ENCODE data around the gene PTK7.
A peak's percentile ranks its signal among the peaks of the same experiment; 100 is the strongest.

- TF ChIP-seq AFF4 (CRISPR knock-in tag; IDR thresholded peaks at IDR 0.05; ENCODE audit: borderline replicate concordance), result no peak
- no peak for TF ChIP-seq ATF3 (CRISPR knock-in tag; conservative IDR thresholded peaks at IDR 0.05)
- no peak for TF ChIP-seq CTCF (IDR thresholded peaks at IDR 0.05)
- no peak for TF ChIP-seq SP1 (CRISPR knock-in tag; conservative IDR thresholded peaks at IDR 0.05)
- TF ChIP-seq ATF2 (CRISPR knock-in tag; IDR thresholded peaks at IDR 0.05; ENCODE audit: borderline replicate concordance, low read depth), result no peak
- TF ChIP-seq E2F1 (CRISPR knock-in tag; IDR thresholded peaks at IDR 0.05), result no peak
- TF ChIP-seq PREB (CRISPR knock-in tag; IDR thresholded peaks at IDR 0.05; ENCODE audit: borderline replicate concordance), result no peak
- no peak for TF ChIP-seq E2F5 (CRISPR knock-in tag; IDR thresholded peaks at IDR 0.05)
- no peak for TF ChIP-seq ESRRA (CRISPR knock-in tag; IDR thresholded peaks at IDR 0.05; ENCODE audit: borderline replicate concordance)
- TF ChIP-seq USF2 (CRISPR knock-in tag; IDR thresholded peaks at IDR 0.05), result 0 out of 2 replicates have a peak, but pooled peaks have one; percentile 6
- no peak for TF ChIP-seq NFATC4 (CRISPR knock-in tag; IDR thresholded peaks at IDR 0.05)
Observed at GRCh38 chr6:43172104-43173007, 96.2 kb downstream of the PTK7 start.

All from WTC11 (cell line).